ENCODE measurements around the gene COG2.

The COG2 gene

DNA sequence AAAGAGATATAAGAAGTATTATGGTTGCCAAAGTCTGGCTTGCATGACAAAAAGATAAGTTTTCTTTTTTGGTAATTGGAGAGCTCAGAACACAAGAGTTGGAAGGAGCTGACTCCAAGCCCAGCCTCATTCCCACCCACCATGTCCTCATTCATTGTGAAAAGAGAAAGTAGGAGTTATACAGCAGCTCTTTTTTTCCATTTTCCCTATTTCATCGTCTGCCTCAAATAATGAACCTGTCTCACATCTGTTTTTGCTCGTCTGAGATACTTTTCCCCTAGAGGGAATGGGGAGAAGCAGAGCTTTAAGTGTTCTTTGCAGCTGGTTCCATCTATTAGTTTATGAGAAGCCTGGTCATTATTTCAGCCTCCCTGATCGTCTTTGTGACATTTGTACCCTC is 36.9 kb downstream of the COG2 start:
- Histone ChIP-seq H3K9me3 (ENCODE audit: control insufficient read depth, low read length) (no peaks in the 10 kb centered on the region), H3K79me2 (no peaks in the 10 kb centered on the region), H3K27ac (peak overlapping the region; percentile 91), H3K4me1 (peaks cover 38% of the 10 kb centered on the region), H3K36me3 (ENCODE audit: control insufficient read depth, insufficient read depth, low read length) (peaks cover 15% of the 10 kb centered on the region), H3K9ac (no peak overlapping the region), H3K27me3 (ENCODE audit: control insufficient read depth, insufficient read depth, low read length) (no peaks in the 10 kb centered on the region), H3K4me2 (ENCODE audit: low read length) (peak overlapping the region; percentile 69), H2AFZ (no peak overlapping the region), H3K4me3 (ENCODE audit: low read depth, low read length) (no peak overlapping the region)
- TF ChIP-seq, protein P1, sequence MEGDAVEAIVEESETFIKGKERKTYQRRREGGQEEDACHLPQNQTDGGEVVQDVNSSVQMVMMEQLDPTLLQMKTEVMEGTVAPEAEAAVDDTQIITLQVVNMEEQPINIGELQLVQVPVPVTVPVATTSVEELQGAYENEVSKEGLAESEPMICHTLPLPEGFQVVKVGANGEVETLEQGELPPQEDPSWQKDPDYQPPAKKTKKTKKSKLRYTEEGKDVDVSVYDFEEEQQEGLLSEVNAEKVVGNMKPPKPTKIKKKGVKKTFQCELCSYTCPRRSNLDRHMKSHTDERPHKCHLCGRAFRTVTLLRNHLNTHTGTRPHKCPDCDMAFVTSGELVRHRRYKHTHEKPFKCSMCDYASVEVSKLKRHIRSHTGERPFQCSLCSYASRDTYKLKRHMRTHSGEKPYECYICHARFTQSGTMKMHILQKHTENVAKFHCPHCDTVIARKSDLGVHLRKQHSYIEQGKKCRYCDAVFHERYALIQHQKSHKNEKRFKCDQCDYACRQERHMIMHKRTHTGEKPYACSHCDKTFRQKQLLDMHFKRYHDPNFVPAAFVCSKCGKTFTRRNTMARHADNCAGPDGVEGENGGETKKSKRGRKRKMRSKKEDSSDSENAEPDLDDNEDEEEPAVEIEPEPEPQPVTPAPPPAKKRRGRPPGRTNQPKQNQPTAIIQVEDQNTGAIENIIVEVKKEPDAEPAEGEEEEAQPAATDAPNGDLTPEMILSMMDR (IDR thresholded peaks at IDR 0.05): no peak

DNA sequence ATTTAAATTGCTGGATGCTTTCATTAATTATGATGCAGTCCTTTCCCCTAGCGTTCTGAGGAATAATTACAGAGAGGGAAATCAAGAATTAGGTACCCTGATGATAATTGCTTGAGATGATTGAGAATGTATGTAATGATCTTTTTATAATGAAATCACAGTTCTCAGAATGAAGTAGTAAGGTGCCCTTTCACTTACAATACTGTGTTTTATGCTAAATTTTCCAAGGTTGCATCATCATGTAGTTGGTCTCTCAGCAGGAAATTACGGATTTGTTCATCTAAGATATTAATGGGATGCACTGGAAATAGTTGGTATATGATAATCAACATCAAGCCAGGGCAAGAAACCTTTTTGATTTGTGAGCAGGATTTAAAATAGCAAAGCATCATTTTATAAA is 37.5 kb downstream of the COG2 start:
- Histone ChIP-seq H3K4me1 (peaks cover 42% of the 10 kb centered on the region), H3K36me3 (ENCODE audit: control insufficient read depth, insufficient read depth, low read length) (peaks cover 15% of the 10 kb centered on the region), H3K9ac (no peak overlapping the region), H2AFZ (no peak overlapping the region), H3K4me2 (ENCODE audit: low read length) (peak overlapping the region; percentile 69), H3K27ac (peak overlapping the region; percentile 91), H3K9me3 (ENCODE audit: control insufficient read depth, low read length) (no peaks in the 10 kb centered on the region), H3K79me2 (no peaks in the 10 kb centered on the region), H3K4me3 (ENCODE audit: low read depth, low read length) (peak overlapping the region; percentile 26), H3K27me3 (ENCODE audit: control insufficient read depth, insufficient read depth, low read length) (no peaks in the 10 kb centered on the region)
- TF ChIP-seq, protein P1 (IDR thresholded peaks at IDR 0.05): no peak

DNA sequence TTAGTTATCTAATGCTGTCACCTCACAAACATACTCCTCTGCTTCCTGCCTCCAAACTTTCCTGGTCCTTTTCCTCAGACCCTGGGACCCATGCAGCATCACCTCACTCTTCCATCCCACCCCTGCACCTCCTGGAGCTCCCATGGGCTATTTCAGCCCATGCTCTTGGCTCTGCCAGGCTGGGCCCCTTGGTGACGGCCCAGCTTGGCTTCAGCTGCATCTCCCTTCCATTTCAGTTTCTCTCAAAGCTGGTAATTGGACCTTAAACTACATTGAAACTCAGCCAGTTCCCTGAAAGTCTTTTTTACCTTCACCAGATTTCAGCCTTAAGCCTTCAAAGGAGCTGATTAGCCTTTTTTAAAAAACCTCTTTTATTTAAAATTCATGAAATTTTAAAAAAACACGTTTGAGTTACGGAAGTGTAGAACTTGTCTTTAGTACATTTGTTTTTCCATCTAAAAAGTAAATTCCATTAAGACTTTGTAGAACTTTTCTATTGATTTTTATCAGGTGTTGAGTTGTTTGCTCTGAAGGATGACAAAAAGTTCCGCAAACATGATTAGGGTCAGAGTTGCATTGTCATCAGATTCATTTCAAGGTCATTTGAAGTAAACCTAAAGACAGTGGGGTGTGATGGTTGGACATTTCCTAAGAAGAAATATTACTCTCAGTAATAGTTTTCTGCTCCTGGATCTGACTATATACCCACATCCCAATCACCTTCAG is 38.2 kb downstream of the COG2 start:
- H2AFZ ChIP-seq: no peak overlapping the region
- no peaks in the 10 kb centered on the region for H3K79me2 ChIP-seq
- peaks cover 15% of the 10 kb centered on the region for H3K36me3 ChIP-seq (ENCODE audit: control insufficient read depth, insufficient read depth, low read length)
- H3K4me2 ChIP-seq (ENCODE audit: low read length): peak overlapping the region; percentile 69
- TF ChIP-seq, protein P1 (IDR thresholded peaks at IDR 0.05): no peak
- peak overlapping the region; percentile 26 for H3K4me3 ChIP-seq (ENCODE audit: low read depth, low read length)
- no peaks in the 10 kb centered on the region for H3K9me3 ChIP-seq (ENCODE audit: control insufficient read depth, low read length)
- H3K4me1 ChIP-seq: peaks cover 45% of the 10 kb centered on the region
- peak overlapping the region; percentile 91 for H3K27ac ChIP-seq
- no peak overlapping the region for H3K9ac ChIP-seq
- no peaks in the 10 kb centered on the region for H3K27me3 ChIP-seq (ENCODE audit: control insufficient read depth, insufficient read depth, low read length)

DNA sequence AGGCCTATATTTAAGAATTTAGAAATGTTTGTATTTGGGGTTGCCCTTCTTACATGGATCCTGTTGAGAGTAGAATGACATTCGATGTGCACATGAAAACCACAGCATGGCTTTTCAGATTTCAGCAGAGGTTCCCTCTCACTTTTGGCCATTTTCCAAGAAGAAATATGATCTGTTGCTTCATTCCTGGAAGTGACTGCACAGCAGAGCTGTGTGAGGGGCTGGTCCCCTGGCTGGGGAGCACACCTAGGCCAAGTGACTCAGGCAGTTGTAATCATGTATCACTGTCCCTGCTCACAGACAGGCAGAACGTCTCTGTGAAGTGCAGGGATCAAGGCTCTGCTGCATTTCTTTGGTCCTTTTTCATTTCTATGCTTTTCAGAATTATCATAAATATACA is 39.3 kb downstream of the COG2 start:
- peak overlapping the region; percentile 69 for H3K4me2 ChIP-seq (ENCODE audit: low read length)
- H3K9ac ChIP-seq: no peak overlapping the region
- no peaks in the 10 kb centered on the region for H3K27me3 ChIP-seq (ENCODE audit: control insufficient read depth, insufficient read depth, low read length)
- H3K79me2 ChIP-seq: peaks cover 8% of the 10 kb centered on the region
- H2AFZ ChIP-seq: no peak overlapping the region
- peaks cover 9% of the 10 kb centered on the region for H3K36me3 ChIP-seq (ENCODE audit: control insufficient read depth, insufficient read depth, low read length)
- H3K4me1 ChIP-seq: peaks cover 45% of the 10 kb centered on the region
- peak overlapping the region; percentile 91 for H3K27ac ChIP-seq
- TF ChIP-seq, protein P1 (IDR thresholded peaks at IDR 0.05): no peak
- H3K9me3 ChIP-seq (ENCODE audit: control insufficient read depth, low read length): no peaks in the 10 kb centered on the region
- H3K4me3 ChIP-seq (ENCODE audit: low read depth, low read length): peak overlapping the region; percentile 11

DNA sequence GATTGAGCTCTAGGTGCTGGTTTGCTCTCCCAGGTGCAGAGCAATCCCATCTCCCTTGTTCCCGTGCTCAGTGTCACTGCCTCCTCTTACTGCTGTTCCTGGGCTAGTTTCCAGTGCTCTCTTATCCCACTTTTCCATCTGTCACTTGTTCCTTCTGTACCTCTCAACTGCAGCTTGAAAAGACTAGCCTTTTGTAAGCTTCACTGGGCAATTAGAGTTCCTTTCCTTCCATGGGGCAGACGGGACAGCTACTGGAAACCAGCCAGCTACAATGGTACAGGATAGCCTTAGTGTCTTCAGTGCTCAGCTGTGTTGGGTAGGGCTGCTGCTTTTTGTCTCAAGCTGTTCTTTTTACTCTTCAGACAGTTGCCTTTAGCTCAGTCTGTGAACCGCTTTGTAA is 40.0 kb downstream of the COG2 start:
- no peak overlapping the region for H3K9ac ChIP-seq

More for the DNA sequence above, 40.0 kb downstream of the COG2 start:
- peaks cover 45% of the 10 kb centered on the region for H3K4me1 ChIP-seq
- peak overlapping the region; percentile 91 for H3K27ac ChIP-seq
- H3K79me2 ChIP-seq: peaks cover 8% of the 10 kb centered on the region
- no peaks in the 10 kb centered on the region for H3K27me3 ChIP-seq (ENCODE audit: control insufficient read depth, insufficient read depth, low read length)
- peaks cover 4% of the 10 kb centered on the region for H3K36me3 ChIP-seq (ENCODE audit: control insufficient read depth, insufficient read depth, low read length)
- no peaks in the 10 kb centered on the region for H3K9me3 ChIP-seq (ENCODE audit: control insufficient read depth, low read length)
- TF ChIP-seq, protein P1 (IDR thresholded peaks at IDR 0.05): no peak
- no peak overlapping the region for H2AFZ ChIP-seq
- peak overlapping the region; percentile 16 for H3K4me2 ChIP-seq (ENCODE audit: low read length)
- H3K4me3 ChIP-seq (ENCODE audit: low read depth, low read length): no peak overlapping the region

Measured in parathyroid adenoma (tissue), 2 donors.